COR-L47 (cell line): ENCODE measurements around the gene DCLRE1C.
"Not testable (repeated sequence)": the region's sequence is repeated elsewhere in the genome, so short reads cannot be mapped to it uniquely, and the experiment has no call there.

Source experiments
- DNase-seq: peaks from one replicate; lab custom pipeline; 2025; lab: John Stamatoyannopoulos, UW

The DCLRE1C gene

GRCh38 chr10:14945108-14945507 lies 8.8 kb downstream of the DCLRE1C start:
- DNase-seq: no peak

- not testable (repeated sequence) for DNase-seq
Observed at GRCh38 chr10:14942950-14943338, 11.0 kb downstream of the DCLRE1C start.

GRCh38 chr10:14942147-14942949 lies 11.5 kb downstream of the DCLRE1C start:
- DNase-seq: not testable (repeated sequence)

- not testable (repeated sequence) for DNase-seq
Observed at GRCh38 chr10:14938971-14939370, 14.9 kb downstream of the DCLRE1C start.

- no peak for DNase-seq
Observed at GRCh38 chr10:14936584-14936983, 17.3 kb downstream of the DCLRE1C start.

GRCh38 chr10:14930610-14931009 lies 23.3 kb downstream of the DCLRE1C start:
- DNase-seq: no peak

DNA sequence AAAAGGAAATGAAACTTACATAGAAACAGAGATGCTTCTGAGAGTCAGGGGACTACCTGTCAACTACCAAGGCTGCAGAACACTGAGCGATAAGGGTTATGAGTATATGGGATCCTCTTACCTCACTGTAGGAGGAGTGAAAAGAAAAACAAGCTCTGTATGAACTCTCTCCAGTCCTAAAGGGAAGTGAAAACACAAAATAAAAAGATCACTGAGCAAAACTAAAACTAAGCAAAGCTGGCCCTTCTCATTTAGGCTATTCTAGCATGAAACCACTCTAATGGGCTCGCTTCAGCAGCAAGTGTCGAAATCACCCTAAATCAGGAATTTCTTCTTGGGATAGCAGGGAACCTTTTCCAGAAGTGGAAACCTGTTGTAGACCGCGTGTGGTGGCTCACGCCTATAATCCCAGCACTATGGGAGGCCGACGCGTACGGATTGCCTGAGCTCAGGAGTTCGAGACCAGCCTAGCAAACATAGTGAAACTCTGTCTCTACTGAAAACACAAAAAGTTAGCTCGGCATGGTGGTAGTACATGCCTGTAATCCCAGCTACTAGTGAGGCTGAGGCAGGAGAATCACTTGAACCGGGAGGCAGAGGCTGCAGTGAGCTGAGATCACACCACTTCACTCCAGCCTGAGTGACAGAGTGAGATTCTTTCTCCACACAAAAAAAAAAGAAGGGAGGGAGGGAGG lies 27.0 kb downstream of the DCLRE1C start:
- DNase-seq: no peak

GRCh38 chr10:14926061-14926470 lies 27.8 kb downstream of the DCLRE1C start:
- DNase-seq: no peak

DNA sequence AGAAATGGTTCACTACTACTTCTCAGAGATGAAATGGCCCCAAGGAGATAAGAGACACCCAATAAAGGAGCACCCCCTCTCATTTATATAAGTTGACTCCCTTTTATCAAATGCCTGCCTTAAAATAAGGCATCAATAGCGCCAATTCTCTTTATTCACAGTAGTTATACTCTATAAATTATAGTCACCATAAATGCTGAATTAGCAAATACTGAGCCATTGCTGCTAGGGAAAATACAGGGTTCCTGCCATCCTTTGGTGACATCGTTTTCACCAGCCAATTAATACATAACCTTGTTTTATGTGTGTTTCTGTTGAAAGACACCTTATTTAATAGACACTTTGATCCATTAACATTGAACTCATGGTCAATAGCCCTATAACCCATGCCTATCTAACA lies 28.6 kb downstream of the DCLRE1C start:
- DNase-seq: no peak

DNA sequence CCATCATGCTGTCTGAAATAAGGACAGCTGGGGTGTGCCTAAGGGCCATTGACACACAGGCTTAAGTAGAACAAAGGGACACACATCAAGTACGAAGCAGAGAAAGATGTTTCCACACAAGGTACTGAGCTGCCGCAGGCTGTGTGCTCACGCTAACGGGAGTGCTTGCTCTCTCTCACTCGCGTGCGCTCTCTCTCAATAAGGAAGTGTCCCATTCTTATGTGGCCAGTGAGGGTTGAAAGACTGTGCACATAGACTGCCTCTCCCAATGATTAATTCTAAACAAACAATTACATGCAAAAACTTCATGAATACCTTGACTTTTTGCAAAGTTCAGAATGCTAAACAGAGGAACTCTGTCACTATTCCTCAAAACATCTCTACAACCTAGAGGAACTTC lies 29.9 kb downstream of the DCLRE1C start:
- DNase-seq: no peak

GRCh38 chr10:14918964-14919363 lies 34.9 kb downstream of the DCLRE1C start:
- DNase-seq: no peak

GRCh38 chr10:14917827-14918226 lies 36.1 kb downstream of the DCLRE1C start:
- DNase-seq: no peak

DNA sequence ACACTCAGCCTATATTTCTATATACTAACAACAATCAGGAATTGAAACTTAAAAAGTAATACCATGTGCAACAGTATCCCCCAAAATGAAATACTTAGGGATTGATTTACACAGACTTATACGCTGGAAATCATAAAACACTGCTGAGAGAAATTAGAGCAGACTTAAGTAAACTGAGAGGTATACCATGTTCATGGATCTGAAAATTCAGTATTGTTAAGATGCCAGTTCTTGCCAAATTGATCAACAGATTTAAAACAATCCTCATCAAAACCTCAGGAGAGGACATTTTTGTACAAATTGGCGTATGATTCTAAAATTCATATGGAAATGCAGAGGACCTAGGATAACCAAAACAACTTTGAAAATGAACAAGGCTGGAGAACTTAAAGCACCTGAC lies 37.3 kb downstream of the DCLRE1C start:
- DNase-seq: no peak

DNA sequence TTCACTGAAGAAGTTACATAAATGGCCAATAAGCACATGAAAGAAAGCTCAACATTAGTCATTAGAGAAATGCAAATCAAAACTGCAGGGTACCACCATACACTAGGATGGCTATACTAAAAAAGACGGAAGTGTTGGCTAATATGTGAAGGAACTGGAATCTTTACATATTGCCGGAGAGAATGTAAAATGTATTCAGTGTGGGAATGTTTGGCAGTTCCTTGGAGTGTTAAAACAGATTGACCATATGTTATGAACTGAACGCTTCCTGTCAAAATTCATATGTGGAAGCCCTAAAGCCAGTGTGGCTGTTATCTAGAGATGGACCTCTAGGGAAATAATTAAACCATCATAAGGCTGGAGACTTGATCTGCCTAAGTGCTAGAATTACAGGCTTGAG lies 42.1 kb downstream of the DCLRE1C start:
- no peak for DNase-seq

DNA sequence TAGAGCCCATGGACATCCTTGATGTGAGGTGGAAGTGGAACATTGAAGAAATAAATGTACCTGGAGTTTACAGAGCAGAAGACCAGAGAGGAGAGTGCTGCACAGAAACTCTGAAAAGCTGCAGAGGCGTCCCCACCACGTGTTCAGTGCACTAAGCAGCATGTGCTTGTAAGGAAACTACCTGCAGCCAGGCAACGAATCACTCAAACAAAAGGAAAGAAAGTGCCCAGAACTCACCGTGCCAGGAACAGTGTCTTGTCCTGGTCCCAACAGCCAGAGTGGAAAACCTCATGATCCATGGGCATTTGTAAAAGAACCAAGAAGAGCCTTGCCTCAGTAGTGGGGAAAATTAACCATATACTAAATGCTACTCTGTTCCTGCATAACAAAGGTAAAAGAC lies 42.9 kb downstream of the DCLRE1C start:
- DNase-seq: no peak

DNA sequence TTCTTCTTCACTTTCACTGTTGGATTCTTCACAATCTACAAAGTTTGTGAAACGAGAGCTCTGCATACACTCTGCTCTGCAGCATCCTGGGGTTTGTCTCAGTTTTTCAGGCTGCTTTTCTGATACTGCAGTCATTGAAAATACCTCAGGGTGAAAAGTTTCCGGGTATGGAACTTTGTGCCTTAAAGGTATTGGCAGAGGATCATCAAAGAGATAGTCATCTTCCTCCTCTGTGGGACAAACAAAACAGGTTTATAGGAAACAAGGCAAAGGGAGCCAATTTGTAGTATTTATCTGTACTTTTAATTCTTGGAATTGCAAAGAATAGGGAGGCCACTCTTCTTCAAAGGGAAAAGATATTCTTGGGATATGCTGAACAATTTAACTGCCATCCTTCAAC lies 44.8 kb downstream of the DCLRE1C start:
- no peak for DNase-seq

- not testable (repeated sequence) for DNase-seq
Observed at GRCh38 chr10:14907591-14907990, 46.3 kb downstream of the DCLRE1C start.

GRCh38 chr10:14906765-14907164 lies 47.1 kb downstream of the DCLRE1C start:
- no peak for DNase-seq

DNA sequence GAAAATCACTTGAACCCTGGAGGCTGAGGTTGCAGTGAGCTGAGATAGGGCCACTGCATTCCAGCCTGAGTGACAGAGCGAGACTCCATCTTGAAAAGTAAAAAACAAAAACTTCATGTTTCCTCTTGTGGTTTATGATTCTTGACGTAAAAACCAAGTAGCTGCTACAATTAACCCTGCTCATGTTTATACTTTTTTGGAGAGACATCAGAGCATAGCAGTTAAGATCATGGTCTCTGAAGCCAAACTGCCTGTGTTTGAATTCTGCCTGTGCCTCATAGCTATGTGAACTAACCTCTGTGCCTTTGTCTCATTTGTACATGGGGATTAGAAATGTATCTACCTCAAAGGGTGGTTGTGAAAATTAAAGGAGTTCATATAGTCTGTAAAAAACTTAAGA lies 48.0 kb downstream of the DCLRE1C start:
- DNase-seq: no peak

DNA sequence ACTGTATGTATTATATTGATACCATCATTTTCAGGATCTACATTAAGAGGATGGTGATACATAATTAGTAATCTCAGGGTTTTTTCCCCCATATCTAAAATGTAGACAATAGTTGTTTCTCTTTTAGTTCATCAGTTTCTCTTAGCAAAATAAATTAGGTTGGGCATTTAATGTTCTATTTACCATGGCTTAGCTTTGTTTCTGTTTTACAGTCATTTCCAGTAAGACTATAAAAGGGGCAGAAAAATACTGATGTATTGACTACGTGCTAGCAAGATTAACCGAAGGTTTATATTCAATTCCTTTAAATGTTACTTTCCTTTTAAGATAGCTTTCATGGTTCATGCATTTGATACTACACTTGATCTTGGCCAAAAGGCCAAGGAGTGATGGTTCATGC lies 49.0 kb downstream of the DCLRE1C start:
- no peak for DNase-seq

DNA sequence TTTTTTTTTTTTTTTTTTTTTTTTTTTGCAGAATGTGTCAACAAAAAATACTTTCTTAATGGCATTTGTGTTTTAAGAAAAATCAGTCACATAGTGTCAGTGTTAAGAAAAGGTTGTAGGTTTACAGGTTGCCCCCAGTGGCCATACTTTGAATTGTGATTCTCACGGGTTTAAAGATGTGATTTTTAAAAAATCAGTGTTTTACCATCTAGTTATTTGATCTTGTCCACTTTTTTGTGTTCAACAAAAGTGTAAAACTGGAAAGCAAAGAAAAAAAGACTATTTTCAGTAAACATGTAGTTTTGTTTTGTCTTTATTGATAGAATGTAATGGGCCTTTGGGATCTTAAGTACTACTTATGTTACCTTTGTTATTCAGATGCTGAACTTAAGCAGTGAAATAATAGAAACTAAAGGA lies 49.6 kb downstream of the DCLRE1C start:
- DNase-seq: no peak

DNA sequence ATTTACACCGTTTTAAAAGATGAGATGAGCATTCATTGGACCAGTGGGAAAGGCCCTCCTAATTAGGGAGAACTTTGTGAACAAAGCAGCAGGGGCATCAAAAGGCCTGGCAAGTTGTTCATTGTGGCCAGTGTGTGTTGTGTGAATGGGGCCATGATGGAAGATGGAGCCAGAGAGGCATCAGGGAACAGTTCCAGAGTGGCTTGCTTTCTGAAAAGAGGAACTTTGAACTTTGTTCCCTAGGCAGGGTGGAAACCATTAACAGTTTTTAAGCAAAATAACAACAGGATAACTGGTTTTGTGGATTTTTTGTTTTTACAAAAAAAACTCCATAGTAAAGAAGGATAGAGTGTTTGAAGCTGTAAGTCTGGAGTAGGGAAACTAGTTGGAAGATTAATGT lies 62.7 kb downstream of the DCLRE1C start:
- no peak for DNase-seq

DNA sequence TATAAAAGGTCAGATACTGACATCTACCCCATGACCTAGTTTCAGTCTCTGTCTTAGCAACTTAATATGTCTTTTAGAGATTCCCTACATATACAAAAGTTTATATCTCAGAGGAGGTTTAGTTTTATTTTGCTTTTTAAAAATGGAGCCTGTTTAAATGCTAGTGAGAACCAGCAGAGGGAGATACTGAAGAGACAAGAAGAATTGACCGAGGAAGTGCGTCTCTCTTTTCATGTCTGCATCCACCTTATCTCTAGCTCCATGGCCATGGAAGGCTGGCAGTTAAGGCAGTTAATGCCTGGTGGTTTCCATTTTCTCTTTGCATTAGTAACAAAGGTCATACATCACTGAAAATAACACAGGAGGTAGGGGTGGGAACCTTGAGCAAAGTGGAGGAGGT lies 64.6 kb downstream of the DCLRE1C start:
- no peak for DNase-seq

- no peak for DNase-seq
Observed at GRCh38 chr10:14884082-14884481, 69.8 kb downstream of the DCLRE1C start.
